ENCODE results near the gene ANAPC2.

GRCh38 chr9:137212520-137212919, 24.2 kb upstream of the ANAPC2 start:
- 0 out of 2 replicates have a peak, but pooled peaks have one; percentile 4 for TF ChIP-seq CTCF (IDR thresholded peaks at IDR 0.05; ENCODE audit: low read depth, low read length)
- no peak for TF ChIP-seq EZH2phosphoT487 (IDR thresholded peaks at IDR 0.05; ENCODE audit: low read depth)

Data from OCI-LY3 (cell line).